DOHH2 (cell line): Measurements from ENCODE around the gene CAMTA1.

Experiments used
- H3F3A ChIP-seq: fragments of 200-600 bp; sonication (generic), shearing (Covaris generic); 2 replicates; pipeline ENCODE4 v1.6.0; 2016; ENCODE audit warnings: antibody characterized with exemption, mild to moderate bottlenecking; ENCODE audit not compliant: control insufficient read depth, insufficient read depth
- H3K27ac ChIP-seq: fragments of 200-600 bp; sonication (generic); 2 replicates; pipeline ENCODE4 v1.5.1; 2014; ENCODE audit warnings: low read depth, mild to moderate bottlenecking, low read length, moderate library complexity
- H3K27me3 ChIP-seq: fragments of 200-600 bp; sonication (generic); 2 replicates; pipeline ENCODE4 v1.6.1; 2014; ENCODE audit warnings: mild to moderate bottlenecking, low read length, mixed read lengths; ENCODE audit not compliant: control insufficient read depth
- H3K36me3 ChIP-seq: fragments of 200-600 bp; sonication (generic); 2 replicates; pipeline ENCODE4 v1.6.1; 2014; ENCODE audit warnings: mild to moderate bottlenecking, low read length, moderate library complexity, mixed read lengths; ENCODE audit not compliant: control insufficient read depth
- H3K4me1 ChIP-seq: fragments of 200-600 bp; sonication (generic); 2 replicates; pipeline ENCODE4 v1.6.1; 2014; ENCODE audit warnings: mild to moderate bottlenecking, low read length, mixed read lengths; ENCODE audit not compliant: control insufficient read depth
- H3K4me2 ChIP-seq: fragments of 200-600 bp; sonication (generic); 2 replicates; pipeline ENCODE4 v1.6.0; 2014; ENCODE audit warnings: mild to moderate bottlenecking, low read length, moderate library complexity
- H3K4me3 ChIP-seq: fragments of 200-600 bp; sonication (generic); 2 replicates; pipeline ENCODE4 v1.5.1; 2014; ENCODE audit warnings: mild to moderate bottlenecking, low read length, mixed read lengths
- H3K79me2 ChIP-seq: fragments of 200-600 bp; sonication (generic); 2 replicates; pipeline ENCODE4 v1.6.1; 2014; ENCODE audit warnings: mild to moderate bottlenecking, low read length, mixed read lengths; ENCODE audit not compliant: control insufficient read depth
- H3K9me2 ChIP-seq: fragments of 200-600 bp; sonication (generic); replicated peaks from 2 replicates; pipeline ENCODE4 v1.6.1; 2014; ENCODE audit warnings: mild to moderate bottlenecking, low read length, mixed read lengths; ENCODE audit not compliant: control insufficient read depth
- H3K9me3 ChIP-seq: fragments of 200-600 bp; sonication (generic); 2 replicates; pipeline ENCODE4 v1.6.1; 2014; ENCODE audit warnings: antibody characterized with exemption, low read length, mixed read lengths; ENCODE audit not compliant: control insufficient read depth, insufficient read depth
- H4K20me1 ChIP-seq: fragments of 200-600 bp; sonication (generic); 2 replicates; pipeline ENCODE4 v1.6.0; 2014; ENCODE audit warnings: low read depth, mild to moderate bottlenecking, antibody characterized with exemption, low read length, moderate library complexity; ENCODE audit not compliant: control insufficient read depth, insufficient read depth
- EZH2phosphoT487 ChIP-seq: fragments of 200-600 bp; sonication (generic); IDR thresholded peaks from 2 replicates; pipeline ENCODE4 v1.6.1; 2017; ENCODE audit warnings: borderline replicate concordance, mild to moderate bottlenecking, antibody characterized with exemption, low read length, moderate library complexity, mixed read lengths
- TF ChIP-seq, protein P1 (sequence below): fragments of 200-600 bp; sonication (generic); IDR thresholded peaks from one replicate; pipeline ENCODE4 v1.5.1; 2014; ENCODE audit warnings: antibody characterized with exemption, mild to moderate bottlenecking, low read depth, low read length; ENCODE audit not compliant: poor library complexity, severe bottlenecking

CAMTA1 gene

DNA sequence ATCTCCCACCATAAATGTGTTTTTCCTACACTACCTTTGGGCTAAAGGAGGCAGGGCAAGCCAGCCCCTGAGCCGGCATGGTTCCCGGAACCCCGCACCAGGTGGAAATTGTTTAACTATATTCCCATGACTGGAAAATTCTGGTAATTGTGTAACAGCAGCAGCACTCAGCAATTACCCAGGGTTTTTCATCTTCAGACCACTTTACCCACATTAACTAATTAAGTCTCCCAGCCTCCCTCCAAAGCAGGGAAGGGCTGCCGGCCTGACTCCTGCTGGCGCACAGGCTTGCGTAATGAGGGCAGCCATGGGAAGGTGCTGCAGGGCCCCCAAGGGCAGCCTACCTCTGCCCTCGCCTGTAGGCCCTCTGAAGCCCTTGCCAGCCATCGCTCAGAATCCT, 845.1 kb downstream of the CAMTA1 start:
- H3K27ac ChIP-seq, result no peak overlapping the region
- H3K27me3 ChIP-seq, result no peaks in the 10 kb centered on the region
- H3K4me2 ChIP-seq, result no peak overlapping the region
- H4K20me1 ChIP-seq, result no peaks in the 10 kb centered on the region
- H3K4me1 ChIP-seq, result no peaks in the 10 kb centered on the region
- no peak for TF ChIP-seq EZH2phosphoT487
- TF ChIP-seq, protein P1, sequence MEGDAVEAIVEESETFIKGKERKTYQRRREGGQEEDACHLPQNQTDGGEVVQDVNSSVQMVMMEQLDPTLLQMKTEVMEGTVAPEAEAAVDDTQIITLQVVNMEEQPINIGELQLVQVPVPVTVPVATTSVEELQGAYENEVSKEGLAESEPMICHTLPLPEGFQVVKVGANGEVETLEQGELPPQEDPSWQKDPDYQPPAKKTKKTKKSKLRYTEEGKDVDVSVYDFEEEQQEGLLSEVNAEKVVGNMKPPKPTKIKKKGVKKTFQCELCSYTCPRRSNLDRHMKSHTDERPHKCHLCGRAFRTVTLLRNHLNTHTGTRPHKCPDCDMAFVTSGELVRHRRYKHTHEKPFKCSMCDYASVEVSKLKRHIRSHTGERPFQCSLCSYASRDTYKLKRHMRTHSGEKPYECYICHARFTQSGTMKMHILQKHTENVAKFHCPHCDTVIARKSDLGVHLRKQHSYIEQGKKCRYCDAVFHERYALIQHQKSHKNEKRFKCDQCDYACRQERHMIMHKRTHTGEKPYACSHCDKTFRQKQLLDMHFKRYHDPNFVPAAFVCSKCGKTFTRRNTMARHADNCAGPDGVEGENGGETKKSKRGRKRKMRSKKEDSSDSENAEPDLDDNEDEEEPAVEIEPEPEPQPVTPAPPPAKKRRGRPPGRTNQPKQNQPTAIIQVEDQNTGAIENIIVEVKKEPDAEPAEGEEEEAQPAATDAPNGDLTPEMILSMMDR, result no peak
- no peak overlapping the region for H3K4me3 ChIP-seq
- H3K36me3 ChIP-seq, result no peaks in the 10 kb centered on the region
- H3K79me2 ChIP-seq, result no peaks in the 10 kb centered on the region
- no peaks in the 10 kb centered on the region for H3K9me3 ChIP-seq
- H3F3A ChIP-seq, result no peaks in the 10 kb centered on the region
- no peaks in the 10 kb centered on the region for H3K9me2 ChIP-seq

DNA sequence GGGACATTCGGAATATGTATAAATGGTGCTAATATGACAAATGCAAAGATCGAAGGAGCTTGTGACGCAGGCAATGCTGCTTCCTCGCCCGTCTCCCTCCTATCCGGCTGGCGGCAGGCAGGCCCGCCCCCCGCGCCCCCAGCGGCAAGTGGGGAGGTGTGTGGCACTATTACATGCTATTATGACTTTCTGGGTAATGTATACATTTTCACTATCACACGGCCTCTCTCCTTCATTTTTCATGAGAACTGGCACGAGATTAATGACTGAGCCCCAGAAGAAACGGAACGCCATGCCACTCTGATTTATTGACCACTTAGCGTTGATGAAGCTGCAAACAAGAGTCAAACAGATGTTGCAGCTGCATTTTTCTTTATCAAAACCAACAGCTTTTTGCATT, 846.9 kb downstream of the CAMTA1 start:
- Histone ChIP-seq H3K36me3 (no peaks in the 10 kb centered on the region), H3F3A (no peaks in the 10 kb centered on the region), H3K27me3 (no peaks in the 10 kb centered on the region), H3K9me2 (no peaks in the 10 kb centered on the region), H3K79me2 (no peaks in the 10 kb centered on the region), H3K4me2 (no peak overlapping the region), H3K27ac (no peak overlapping the region), H3K4me3 (no peak overlapping the region), H3K4me1 (no peaks in the 10 kb centered on the region), H4K20me1 (no peaks in the 10 kb centered on the region), H3K9me3 (no peaks in the 10 kb centered on the region)
- no peak for TF ChIP-seq EZH2phosphoT487
- TF ChIP-seq, protein P1, result no peak

DNA sequence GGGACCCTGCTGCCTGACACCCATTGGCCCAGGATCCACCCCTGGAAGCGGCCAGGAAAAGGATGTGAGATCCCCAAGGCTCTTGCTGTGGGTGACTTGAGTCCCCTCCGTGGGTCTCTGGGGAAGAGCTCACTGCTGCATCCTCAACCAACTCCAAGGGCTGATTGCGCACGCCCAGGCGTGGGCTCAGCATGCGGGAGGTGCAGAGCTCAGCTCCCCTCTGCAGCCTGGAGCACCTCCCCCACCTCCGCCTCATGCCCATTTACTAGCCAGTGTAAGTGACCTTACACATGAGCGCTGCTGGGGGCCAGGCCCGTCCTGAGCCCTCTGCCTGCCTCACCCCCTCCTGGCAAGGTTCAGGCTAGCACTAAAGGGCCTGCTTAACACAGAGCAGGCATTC, 847.4 kb downstream of the CAMTA1 start:
- TF ChIP-seq EZH2phosphoT487, result no peak
- TF ChIP-seq, protein P1, result no peak
- Histone ChIP-seq H3F3A (no peaks in the 10 kb centered on the region), H3K27ac (no peak overlapping the region), H3K9me3 (no peaks in the 10 kb centered on the region), H3K79me2 (no peaks in the 10 kb centered on the region), H3K9me2 (no peaks in the 10 kb centered on the region), H3K4me3 (no peak overlapping the region), H4K20me1 (no peaks in the 10 kb centered on the region), H3K36me3 (no peaks in the 10 kb centered on the region), H3K4me1 (no peaks in the 10 kb centered on the region), H3K27me3 (no peaks in the 10 kb centered on the region), H3K4me2 (no peak overlapping the region)
